AG04450 (cell line): ENCODE results near the gene CBR1. TPM values are rescaled to one million over a fixed set of nuclear protein-coding genes. Genes with fewer than 3 reads are reported as not detected.

Experiments
- CTCF ChIA-PET: fragments of 300-600, 350-600 bp; formaldehyde crosslinking; extraction: SDS; loops from one replicate; lab custom pipeline; 2022; ENCODE audit warnings: antibody characterized with exemption, inconsistent platforms; lab: Charles Lee
- POLR2A ChIA-PET: fragments of 350-600 bp; formaldehyde crosslinking; extraction: SDS; loops from one replicate; lab custom pipeline; 2021; ENCODE audit warnings: antibody characterized with exemption, inconsistent platforms; lab: Yijun Ruan, JAX
- DNase-seq: peaks from one replicate; pipeline ENCODE4 v3.0.0-alpha.2; 2011; ENCODE audit warnings: low read depth, low spot score
- H3K27ac ChIP-seq: one replicate; pipeline ENCODE4 v1.5.1; 2012; ENCODE audit warnings: low read depth, low read length, control low read depth
- H3K27me3 ChIP-seq: one replicate; pipeline ENCODE4 v1.6.0; 2012; ENCODE audit warnings: low read length; ENCODE audit not compliant: control insufficient read depth, insufficient read depth
- H3K4me3 ChIP-seq: 2 replicates; pipeline ENCODE4 v1.5.1; 2011; ENCODE audit warnings: mild to moderate bottlenecking, low read depth, low read length, control low read depth
- H3K9me3 ChIP-seq: 2 replicates; pipeline ENCODE4 v1.5.1; 2012; ENCODE audit warnings: low read length; ENCODE audit not compliant: control insufficient read depth, insufficient read depth
- polyA plus RNA-seq: library from polyadenylated mRNA; depleted of rRNA; stranded (reverse); fragments of >200 nt; gene quantifications from 2 replicates; pipeline ENCODE4 v1.2.3, GENCODE V29; 2011
- TF ChIP-seq, protein P1 (sequence below): IDR thresholded peaks from 2 replicates; pipeline ENCODE4 v1.5.1; 2011; ENCODE audit warnings: low read depth, low read length, control low read depth, inconsistent platforms

The CBR1 gene
- polyA plus RNA-seq, 1 experiment = 110 TPM

DNA sequence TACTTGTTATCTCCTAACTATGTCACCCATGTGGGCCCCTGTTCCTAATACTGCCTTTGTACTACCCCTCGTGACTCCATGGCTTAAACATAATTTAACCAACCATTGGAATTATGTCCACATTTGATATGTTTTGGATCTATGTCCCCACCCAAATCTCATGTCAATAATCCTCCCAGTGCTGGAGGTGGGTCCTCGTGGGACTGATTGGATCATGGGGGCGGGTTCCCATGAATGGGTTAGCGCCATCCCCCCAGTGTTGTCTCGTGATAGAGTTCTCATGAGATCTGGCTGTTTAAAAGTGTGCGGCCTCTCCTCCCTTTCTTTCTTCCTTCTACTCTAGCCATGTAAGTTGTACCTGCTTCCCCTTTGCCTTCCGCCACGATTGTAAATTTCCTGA, 9.8 kb downstream of the CBR1 start:
- H3K27ac ChIP-seq = no peak overlapping the region
- DNase-seq = no peak
- POLR2A ChIA-PET = no interaction called here
- no peak overlapping the region for H3K4me3 ChIP-seq
- TF ChIP-seq, protein P1, sequence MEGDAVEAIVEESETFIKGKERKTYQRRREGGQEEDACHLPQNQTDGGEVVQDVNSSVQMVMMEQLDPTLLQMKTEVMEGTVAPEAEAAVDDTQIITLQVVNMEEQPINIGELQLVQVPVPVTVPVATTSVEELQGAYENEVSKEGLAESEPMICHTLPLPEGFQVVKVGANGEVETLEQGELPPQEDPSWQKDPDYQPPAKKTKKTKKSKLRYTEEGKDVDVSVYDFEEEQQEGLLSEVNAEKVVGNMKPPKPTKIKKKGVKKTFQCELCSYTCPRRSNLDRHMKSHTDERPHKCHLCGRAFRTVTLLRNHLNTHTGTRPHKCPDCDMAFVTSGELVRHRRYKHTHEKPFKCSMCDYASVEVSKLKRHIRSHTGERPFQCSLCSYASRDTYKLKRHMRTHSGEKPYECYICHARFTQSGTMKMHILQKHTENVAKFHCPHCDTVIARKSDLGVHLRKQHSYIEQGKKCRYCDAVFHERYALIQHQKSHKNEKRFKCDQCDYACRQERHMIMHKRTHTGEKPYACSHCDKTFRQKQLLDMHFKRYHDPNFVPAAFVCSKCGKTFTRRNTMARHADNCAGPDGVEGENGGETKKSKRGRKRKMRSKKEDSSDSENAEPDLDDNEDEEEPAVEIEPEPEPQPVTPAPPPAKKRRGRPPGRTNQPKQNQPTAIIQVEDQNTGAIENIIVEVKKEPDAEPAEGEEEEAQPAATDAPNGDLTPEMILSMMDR = no peak
- H3K27me3 ChIP-seq = no peaks in the 10 kb centered on the region
- H3K9me3 ChIP-seq = no peaks in the 10 kb centered on the region
- CTCF ChIA-PET = interaction anchor here (0.6 kb wide), 1 partner anchor 33 kb away, joined by 3 read pairs; no protein-coding TSS in a partner anchor

DNA sequence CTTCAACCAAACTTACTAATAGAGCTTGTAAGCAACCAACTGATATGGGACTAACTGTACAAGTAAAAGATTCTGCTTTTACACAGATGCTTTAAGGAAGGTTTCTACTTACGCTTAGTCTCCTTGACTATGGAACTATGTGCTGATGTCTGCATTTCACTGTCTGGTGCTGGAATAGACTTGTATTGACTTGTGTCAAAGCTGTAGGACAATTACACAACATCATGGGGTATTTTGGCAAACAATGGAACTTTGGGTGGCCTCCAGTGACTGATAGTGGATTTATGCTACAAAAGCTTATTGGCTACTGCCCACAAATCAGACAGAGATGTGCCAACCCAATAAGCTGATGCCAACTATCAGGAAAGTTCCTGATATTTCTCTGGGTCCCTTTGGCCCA, 10.6 kb downstream of the CBR1 start:
- H3K9me3 ChIP-seq = no peaks in the 10 kb centered on the region
- CTCF ChIA-PET = interaction anchor here (0.6 kb wide), 1 partner anchor 33 kb away, joined by 3 read pairs; no protein-coding TSS in a partner anchor
- no peaks in the 10 kb centered on the region for H3K27me3 ChIP-seq
- DNase-seq = no peak
- no peak overlapping the region for H3K27ac ChIP-seq
- no peak overlapping the region for H3K4me3 ChIP-seq
- TF ChIP-seq, protein P1 = no peak
- POLR2A ChIA-PET = interaction anchor here (0.9 kb wide), 1 partner anchor 11 kb away, joined by 3 read pairs; the partner anchor contains the start of gene CBR1

DNA sequence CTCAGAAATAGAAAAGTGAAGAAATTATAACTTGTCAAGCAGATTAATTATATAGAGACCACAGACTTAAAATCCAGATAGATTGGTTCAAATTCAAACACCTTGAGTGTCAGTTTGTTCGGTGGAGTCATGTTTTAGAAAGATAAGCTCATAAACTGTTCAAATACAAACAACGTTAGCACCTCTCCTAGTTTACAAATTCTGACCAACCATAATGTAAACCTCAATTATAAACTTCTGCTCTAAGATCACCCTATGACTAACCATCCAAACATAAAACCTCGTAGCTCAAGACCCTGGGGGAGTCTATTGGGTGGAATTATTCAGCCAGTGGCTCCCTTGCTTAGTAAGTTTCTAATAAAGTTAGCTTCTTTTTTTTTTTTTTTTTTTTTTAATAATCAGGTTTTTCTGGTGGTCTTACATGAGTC, 12.4 kb downstream of the CBR1 start:
- POLR2A ChIA-PET = interaction anchor here (0.5 to 1.0 kb wide), 8 partner anchors 8 to 1529 kb away, joined by 3 to 7 read pairs (median 4); partner anchors contain the start of genes CBR1 and SETD4

DNA sequence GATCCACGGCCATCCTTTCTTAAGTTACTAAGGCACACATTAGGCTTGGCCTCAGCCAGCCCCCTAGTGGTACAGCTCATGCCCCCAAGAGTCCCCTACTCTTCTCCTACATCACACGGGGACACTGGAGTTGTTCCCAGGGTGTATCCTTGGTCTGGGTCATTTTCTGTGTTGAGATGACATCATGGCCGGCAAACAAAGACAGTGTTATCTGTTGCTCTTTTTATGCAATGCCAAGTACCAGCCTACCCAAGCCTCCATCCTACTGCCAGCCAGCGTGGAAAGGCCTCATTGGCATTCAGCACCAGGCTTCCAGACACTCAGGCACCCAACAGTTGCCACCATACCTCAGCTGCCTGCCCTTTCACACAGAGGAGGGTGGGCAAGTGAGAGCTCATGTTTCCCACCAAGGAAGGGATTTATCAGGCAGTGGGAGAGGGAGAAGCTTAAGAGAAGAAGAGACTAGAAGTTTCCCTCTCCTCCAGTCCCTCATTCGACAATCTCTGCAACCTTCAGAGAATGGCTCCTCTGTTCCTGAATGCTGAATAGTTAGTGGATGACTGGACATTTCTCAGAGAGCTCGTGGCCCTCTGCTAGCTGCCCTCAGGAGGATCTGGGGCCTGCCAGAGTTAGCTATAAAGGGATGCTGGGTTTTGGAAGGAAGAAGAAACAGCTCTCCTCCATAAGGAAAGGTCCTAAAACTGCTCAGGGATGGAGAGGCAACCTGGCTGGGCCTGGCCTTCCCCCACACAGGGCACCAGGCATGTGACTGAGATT, 17.7 kb downstream of the CBR1 start:
- Histone ChIP-seq H3K9me3 (no peaks in the 10 kb centered on the region; the same call in 1 of the 2 replicates), H3K27me3 (peaks cover 3% of the 10 kb centered on the region), H3K27ac (no peak overlapping the region), H3K4me3 (no peak overlapping the region)
- POLR2A ChIA-PET = interaction anchor here (0.5 kb wide), 1 partner anchor 28 kb away, joined by 6 read pairs; no protein-coding TSS in a partner anchor
- CTCF ChIA-PET = interaction anchor here (1.0 to 1.6 kb wide), 3 partner anchors 16 to 26 kb away, joined by 3 to 4 read pairs (median 3); no protein-coding TSS in a partner anchor
- TF ChIP-seq, protein P1 = peak; percentile 18; the same call in 1 of the 2 replicates
- DNase-seq = no peak

More for the DNA sequence above, 12.4 kb downstream of the CBR1 start:
- Histone ChIP-seq H3K27ac (no peak overlapping the region), H3K27me3 (no peaks in the 10 kb centered on the region), H3K9me3 (no peaks in the 10 kb centered on the region), H3K4me3 (no peak overlapping the region)
- TF ChIP-seq, protein P1 = no peak
- CTCF ChIA-PET = interaction anchor here (0.6 to 1.2 kb wide), 5 partner anchors 8 to 31 kb away, joined by 3 to 5 read pairs (median 3); no protein-coding TSS in a partner anchor
- no peak for DNase-seq

DNA sequence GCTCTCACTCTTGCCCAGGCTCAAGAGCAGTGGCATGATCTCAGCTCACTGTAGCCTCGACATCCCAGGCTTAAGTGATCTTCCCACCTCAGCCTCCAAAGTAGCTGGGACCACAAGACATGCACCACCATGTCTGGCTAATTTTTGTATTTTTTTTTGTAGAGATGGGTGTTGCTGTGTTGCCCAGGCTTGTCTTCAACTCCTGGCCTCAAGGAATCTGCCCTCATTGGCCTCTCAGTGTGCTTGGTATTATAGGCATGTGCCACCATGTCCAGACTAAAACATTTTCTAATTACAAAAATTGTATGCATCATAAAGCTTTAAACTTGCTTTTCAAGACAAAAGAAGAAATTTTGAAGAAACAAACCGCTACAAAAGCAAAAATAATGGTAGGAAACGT, 20.1 kb downstream of the CBR1 start:
- POLR2A ChIA-PET = no interaction called here
- DNase-seq = no peak
- CTCF ChIA-PET = no interaction called here
- Histone ChIP-seq H3K4me3 (no peak overlapping the region), H3K27me3 (peaks cover 3% of the 10 kb centered on the region), H3K9me3 (peaks cover 12% of the 10 kb centered on the region; the same call in 1 of the 2 replicates), H3K27ac (no peak overlapping the region)
- TF ChIP-seq, protein P1 = no peak
